Psoas muscle (tissue), 8 donors: ENCODE measurements around the gene KIRREL3. TPM values are rescaled to one million over a fixed set of nuclear protein-coding genes. Genes with fewer than 3 reads are reported as not detected.

Source experiments
- ATAC-seq, 4 donors: fragments of 200-7000 bp; cut with Tn5 transposase; one replicate each; pipeline ENCODE4 v1.9.1; 2020; ENCODE audit warnings: moderate library complexity in 3 of 4, mild to moderate bottlenecking in 2 of 4
- DNase-seq, 2 donors: peaks; one replicate each; pipeline ENCODE4 v3.0.0-alpha.2; 2020
- H3K27ac ChIP-seq: fragments of 200-600 bp; one replicate; pipeline ENCODE4 v1.8.0; 2022
- H3K27me3 ChIP-seq, 3 donors: fragments of 200-600 bp in 1 of 3; one replicate each; pipeline versions ENCODE4 v1.6.1 to v1.8.0; 2013 to 2022; ENCODE audit warnings: low read length in 2 of 3, mild to moderate bottlenecking in 2 of 3, moderate library complexity in 1 of 3; ENCODE audit not compliant: insufficient read depth in 3 of 3
- H3K36me3 ChIP-seq, 2 donors: fragments of 200-600 bp in 1 of 2; one replicate each; pipeline versions ENCODE4 v1.6.1 to v1.8.0; 2013 to 2022; ENCODE audit warnings: low read depth in 1 of 2, mild to moderate bottlenecking in 1 of 2, moderate library complexity in 1 of 2; ENCODE audit not compliant: insufficient read depth in 1 of 2
- H3K4me1 ChIP-seq: fragments of 200-600 bp; one replicate; pipeline ENCODE4 v1.8.0; 2022
- H3K4me3 ChIP-seq: fragments of 200-600 bp; one replicate; pipeline ENCODE4 v1.8.0; 2022; ENCODE audit warnings: mild to moderate bottlenecking
- H3K9me3 ChIP-seq: fragments of 200-600 bp; one replicate; pipeline ENCODE4 v1.8.0; 2022
- WGBS, 3 donors: extraction: QIAGEN DNeasy Blood & Tissue Kit; methylation state at CpG; one replicate each; pipeline versions ENCODE4 v1.1.6 to v1.1.7; 2013; 5-methylcytosine and 5-hydroxymethylcytosine counted together
- intact Hi-C, 2 donors: fragments of 100-400 bp; cut with DNase I; formaldehyde crosslinking; loops; one replicate each; pipeline versions ENCODE4 v1.11.0 to v1.14.2; 2022
- polyA plus RNA-seq, 3 donors: library from polyadenylated mRNA; stranded (reverse); fragments of 200-250 nt; gene quantifications; one replicate each; pipeline ENCODE4 v1.2.3, GENCODE V29; 2013
- total RNA-seq, 4 donors: library from RNA; stranded (reverse); fragmentation: NEBNext Ultra II Directional in 2 of 4; extraction: Animal tissue kit (Norgen Biotek cat#: 25700) in 2 of 4; gene quantifications; one replicate each; pipeline versions ENCODE4 v1.2.1 to v1.2.4, GENCODE V29; 2021 to 2023
- TF ChIP-seq, protein P1 (sequence below): fragments of 200-600 bp; IDR thresholded peaks from one replicate; pipeline ENCODE4 v1.8.0; 2022; ENCODE audit warnings: antibody characterized with exemption
- donor health status: healthy with polysubstance abuse.
- donor health status: DM: no; HTN: no; CAD: no; lungs with moderate emphysema.
- donor health status: Bipolar disorder and iron deficiency.
- donor health status: healthy.
- donor health status: DM: yes; HTN: yes; CAD: no.
- donor health status: DM: no; HTN: no; CAD: no.
- donor health status: DM: no; HTN: no; CAD: no.
- donor health status: DM: yes; HTN: yes; CAD: no.

KIRREL3 gene
- total and polyA plus RNA-seq, 7 donors = 0.04 TPM; not detected in 6

DNA sequence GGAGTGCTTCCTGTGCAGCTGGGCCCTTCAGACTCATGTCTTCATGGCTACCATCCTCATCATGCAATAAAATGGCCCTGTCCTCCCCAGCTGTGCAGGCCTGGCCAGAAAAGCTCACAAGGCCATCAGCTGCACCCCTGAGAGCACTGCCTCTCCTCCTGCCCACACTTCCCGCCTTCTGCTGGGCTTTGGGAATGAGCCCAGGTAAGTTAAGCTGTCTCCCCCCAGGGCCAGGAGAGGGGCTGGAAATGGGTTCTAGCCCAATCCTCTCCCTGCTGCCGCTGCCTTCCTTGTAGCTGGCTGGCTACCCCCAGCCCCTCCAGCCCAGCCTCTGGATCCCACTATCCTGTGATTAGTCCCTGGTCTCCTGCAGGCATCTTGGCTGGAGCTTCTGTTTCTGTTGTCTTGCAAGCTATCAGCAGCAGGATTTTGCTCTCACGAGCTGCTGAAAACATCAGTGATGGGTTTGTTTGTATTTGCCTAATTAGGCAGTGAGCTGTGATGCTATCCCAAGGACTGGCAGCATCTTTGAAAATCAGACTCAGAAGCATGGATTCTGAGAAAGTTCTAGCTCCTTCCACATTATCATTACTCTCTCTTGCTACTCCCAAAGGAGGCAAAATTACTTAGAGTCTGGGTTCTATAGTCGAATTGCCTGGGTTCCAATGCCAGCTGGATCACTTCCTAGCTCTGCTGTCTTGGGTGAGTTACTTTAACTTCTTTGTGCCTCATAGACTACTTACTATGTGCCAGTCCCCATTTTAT is 476.9 kb downstream of the KIRREL3 start:
- Histone ChIP-seq H3K9me3 (no peaks in the 10 kb centered on the region), H3K27ac (no peak overlapping the region), H3K36me3 (no peaks in the 10 kb centered on the region), H3K27me3 (peaks cover 0 to 29% (median 2%) of the 10 kb centered on the region in 3 donors), H3K4me3 (no peak overlapping the region), H3K4me1 (no peaks in the 10 kb centered on the region)
- intact Hi-C loops = no loop called here
- TF ChIP-seq, protein P1, sequence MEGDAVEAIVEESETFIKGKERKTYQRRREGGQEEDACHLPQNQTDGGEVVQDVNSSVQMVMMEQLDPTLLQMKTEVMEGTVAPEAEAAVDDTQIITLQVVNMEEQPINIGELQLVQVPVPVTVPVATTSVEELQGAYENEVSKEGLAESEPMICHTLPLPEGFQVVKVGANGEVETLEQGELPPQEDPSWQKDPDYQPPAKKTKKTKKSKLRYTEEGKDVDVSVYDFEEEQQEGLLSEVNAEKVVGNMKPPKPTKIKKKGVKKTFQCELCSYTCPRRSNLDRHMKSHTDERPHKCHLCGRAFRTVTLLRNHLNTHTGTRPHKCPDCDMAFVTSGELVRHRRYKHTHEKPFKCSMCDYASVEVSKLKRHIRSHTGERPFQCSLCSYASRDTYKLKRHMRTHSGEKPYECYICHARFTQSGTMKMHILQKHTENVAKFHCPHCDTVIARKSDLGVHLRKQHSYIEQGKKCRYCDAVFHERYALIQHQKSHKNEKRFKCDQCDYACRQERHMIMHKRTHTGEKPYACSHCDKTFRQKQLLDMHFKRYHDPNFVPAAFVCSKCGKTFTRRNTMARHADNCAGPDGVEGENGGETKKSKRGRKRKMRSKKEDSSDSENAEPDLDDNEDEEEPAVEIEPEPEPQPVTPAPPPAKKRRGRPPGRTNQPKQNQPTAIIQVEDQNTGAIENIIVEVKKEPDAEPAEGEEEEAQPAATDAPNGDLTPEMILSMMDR = no peak
- DNase-seq = no peak
- WGBS, 3 donors = 55 to 65% (median 62%) methylated on average over 4 of the region's 4 CpGs
- no peak for ATAC-seq

DNA sequence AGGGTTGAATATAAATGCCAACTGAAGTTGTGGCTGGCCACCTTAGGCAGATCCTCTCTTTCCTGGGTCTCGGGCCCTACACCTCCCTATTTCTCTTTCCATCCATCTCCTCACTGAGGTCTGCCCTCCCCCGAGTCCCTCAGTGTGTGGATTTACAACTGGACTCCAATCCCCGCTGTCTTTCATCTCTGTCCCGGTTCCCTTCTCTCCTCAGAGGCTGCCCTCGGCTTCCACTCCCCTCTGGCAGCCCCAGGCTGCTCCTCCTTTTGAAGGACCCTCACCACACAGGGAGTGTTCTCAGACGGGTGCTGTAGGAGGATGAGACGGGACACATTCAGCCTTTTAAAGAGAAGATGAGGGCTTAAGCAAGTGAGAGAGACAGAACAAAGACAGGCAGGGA is 478.0 kb downstream of the KIRREL3 start:
- WGBS, 3 donors = 78 to 87% (median 86%) methylated on average over 7 of the region's 7 CpGs
- intact Hi-C loops = no loop called here
- TF ChIP-seq, protein P1 = no peak
- H3K36me3 ChIP-seq = no peaks in the 10 kb centered on the region
- H3K4me3 ChIP-seq = no peak overlapping the region
- no peaks in the 10 kb centered on the region for H3K4me1 ChIP-seq
- H3K27ac ChIP-seq = no peak overlapping the region
- DNase-seq = no peak
- no peaks in the 10 kb centered on the region for H3K9me3 ChIP-seq
- H3K27me3 ChIP-seq = peaks cover 0 to 31% (median 2%) of the 10 kb centered on the region in 3 donors
- ATAC-seq = no peak

DNA sequence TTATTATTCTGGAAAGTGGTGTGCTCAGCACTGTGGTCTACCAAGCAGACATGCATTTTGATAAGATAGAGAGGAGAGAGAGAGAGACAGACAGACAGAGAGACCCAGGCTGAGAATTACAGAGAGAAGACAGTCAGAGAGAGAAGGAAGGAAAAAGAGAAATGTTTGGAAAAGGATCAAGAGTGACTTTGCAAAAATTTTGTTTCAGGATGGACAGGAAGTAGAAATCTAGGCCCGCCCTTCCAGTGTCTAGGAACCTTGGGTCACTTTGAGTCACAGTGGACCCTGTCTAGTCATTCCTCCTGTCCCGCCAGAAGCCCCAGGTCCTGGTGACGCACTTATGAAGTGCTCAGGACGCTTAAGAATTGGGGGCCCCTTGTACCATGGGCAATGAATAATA is 478.4 kb downstream of the KIRREL3 start:
- DNase-seq (no peak), ATAC-seq (no peak)
- Histone ChIP-seq H3K9me3 (no peaks in the 10 kb centered on the region), H3K27ac (no peak overlapping the region), H3K4me3 (no peak overlapping the region), H3K4me1 (no peaks in the 10 kb centered on the region), H3K27me3 (peaks cover 0 to 31% (median 2%) of the 10 kb centered on the region in 3 donors), H3K36me3 (no peaks in the 10 kb centered on the region)
- intact Hi-C loops = no loop called here
- TF ChIP-seq, protein P1 = no peak
- 92 to 95% (median 93%) methylated on average over 4 of the region's 4 CpGs for WGBS, 3 donors

DNA sequence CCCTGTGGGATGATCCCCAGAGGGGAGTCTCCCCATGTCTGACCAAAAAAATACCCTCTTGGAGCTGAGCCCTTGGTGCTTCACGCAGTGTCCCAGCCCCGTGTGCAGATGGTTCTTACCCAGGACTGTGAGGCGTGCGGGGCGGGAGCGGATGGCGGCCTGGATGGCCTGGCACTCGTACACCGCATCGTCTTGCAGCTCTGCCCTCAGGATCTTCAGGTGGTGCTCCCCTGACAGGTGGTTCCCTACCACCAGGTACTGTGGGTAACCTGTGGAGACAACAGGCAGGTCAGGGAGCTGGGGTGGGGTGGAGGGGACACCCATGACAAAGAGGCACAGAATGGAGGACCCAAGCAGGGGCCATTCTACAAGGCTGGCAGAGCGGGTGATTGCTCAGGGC is 479.4 kb downstream of the KIRREL3 start:
- peaks cover 0 to 31% (median 2%) of the 10 kb centered on the region in 3 donors for H3K27me3 ChIP-seq
- TF ChIP-seq, protein P1 = no peak
- 91 to 95% (median 94%) methylated on average over 9 to 11 of the region's 11 CpGs for WGBS, 3 donors
- no peak overlapping the region for H3K27ac ChIP-seq
- no peaks in the 10 kb centered on the region for H3K36me3 ChIP-seq
- no peak for ATAC-seq
- intact Hi-C loops = no loop called here
- no peaks in the 10 kb centered on the region for H3K9me3 ChIP-seq
- no peak for DNase-seq
- H3K4me3 ChIP-seq = no peak overlapping the region
- H3K4me1 ChIP-seq = no peaks in the 10 kb centered on the region
